COLO668 (cell line): Measurements from ENCODE around the gene C11orf42.

Experiments
- DNase-seq: peaks from one replicate; lab custom pipeline; 2025; ENCODE audit not compliant: unreplicated experiment; lab: John Stamatoyannopoulos, UW

C11orf42 gene

GRCh38 chr11:6205366-6205765 lies at the start of gene C11orf42:
C11orf42 (plus strand) TSS chr11:6205557; CDS start chr11:6205616, 59 bp downstream.
- DNase-seq = no peak

- DNase-seq = no peak
These were observed 48.6 kb upstream of the C11orf42 start for GRCh38 chr11:6156628-6157359.

- no peak for DNase-seq
These were observed 35.1 kb upstream of the C11orf42 start, which contains the start of gene OR52B2 for GRCh38 chr11:6170226-6170625. OR52B2 (minus strand) TSS chr11:6170326; CDS start chr11:6170326, 0 bp downstream.

GRCh38 chr11:6175440-6175839 lies 29.9 kb upstream of the C11orf42 start:
- no peak for DNase-seq

- DNase-seq = no peak
These were observed 13.6 kb upstream of the C11orf42 start for GRCh38 chr11:6191742-6192141.

- no peak for DNase-seq
These were observed 11.2 kb upstream of the C11orf42 start for GRCh38 chr11:6194065-6194581.

- no peak for DNase-seq
These were observed 9.0 kb upstream of the C11orf42 start for GRCh38 chr11:6196396-6196795.

GRCh38 chr11:6197466-6198200 lies 7.7 kb upstream of the C11orf42 start:
- no peak for DNase-seq

- no peak for DNase-seq
These were observed 6.1 kb upstream of the C11orf42 start, which contains the start of gene OR52W1 for GRCh38 chr11:6199174-6199810. OR52W1 (plus strand) TSS chr11:6199224; CDS start chr11:6199224, 0 bp downstream.

GRCh38 chr11:6200975-6201374 lies 4.4 kb upstream of the C11orf42 start:
- DNase-seq = no peak

GRCh38 chr11:6201481-6201880 lies 3.9 kb upstream of the C11orf42 start:
- no peak for DNase-seq

- DNase-seq = no peak
These were observed 3.3 kb upstream of the C11orf42 start for GRCh38 chr11:6202041-6202440.

GRCh38 chr11:6203327-6203726 lies 2.0 kb upstream of the C11orf42 start:
- no peak for DNase-seq

GRCh38 chr11:6204706-6205105 lies 651 bp upstream of the C11orf42 start:
- DNase-seq = no peak

- no peak for DNase-seq
These were observed 1.3 kb downstream of the C11orf42 start for GRCh38 chr11:6206456-6207180.

GRCh38 chr11:6209801-6210200 lies 4.4 kb downstream of the C11orf42 start:
- no peak for DNase-seq

GRCh38 chr11:6210274-6210955 lies 5.1 kb downstream of the C11orf42 start:
- no peak for DNase-seq

GRCh38 chr11:6214530-6214929 lies 9.2 kb downstream of the C11orf42 start:
- DNase-seq = no peak

GRCh38 chr11:6216501-6216900 lies 11.1 kb downstream of the C11orf42 start:
- DNase-seq = no peak

- no peak for DNase-seq
These were observed 12.4 kb downstream of the C11orf42 start for GRCh38 chr11:6217722-6218121.
